ENCODE measurements around the gene SPC24.
"Not testable (repeated sequence)": the region's sequence is repeated elsewhere in the genome, so short reads cannot be mapped to it uniquely, and the experiment has no call there.

Gene SPC24

GRCh38 chr19:11113140-11113708 lies 42.4 kb downstream of the SPC24 start:
- no peak for DNase-seq (ENCODE audit: low spot score)
- in situ Hi-C loops (cut with MboI; ENCODE audit: low pct_unique_long_range_greater_than_20kb, low sequenced_read_pairs, unreplicated experiment) = no loop called here
- no peak for TF ChIP-seq CTCF (IDR thresholded peaks at IDR 0.05; ENCODE audit: extremely low read depth, insufficient read depth, missing control alignments)

GRCh38 chr19:11111771-11112144 lies 43.8 kb downstream of the SPC24 start:
- no peak for TF ChIP-seq CTCF (IDR thresholded peaks at IDR 0.05; ENCODE audit: extremely low read depth, insufficient read depth, missing control alignments)
- no peak for DNase-seq (ENCODE audit: low spot score)
- in situ Hi-C loops (cut with MboI; ENCODE audit: low pct_unique_long_range_greater_than_20kb, low sequenced_read_pairs, unreplicated experiment) = no loop called here

- no peak for DNase-seq (ENCODE audit: low spot score)
- TF ChIP-seq CTCF (IDR thresholded peaks at IDR 0.05; ENCODE audit: extremely low read depth, insufficient read depth, missing control alignments) = no peak
- in situ Hi-C loops (cut with MboI; ENCODE audit: low pct_unique_long_range_greater_than_20kb, low sequenced_read_pairs, unreplicated experiment) = no loop called here
These were observed 44.3 kb downstream of the SPC24 start for GRCh38 chr19:11111117-11111770.

- TF ChIP-seq CTCF (IDR thresholded peaks at IDR 0.05; ENCODE audit: extremely low read depth, insufficient read depth, missing control alignments) = no peak
- in situ Hi-C loops (cut with MboI; ENCODE audit: low pct_unique_long_range_greater_than_20kb, low sequenced_read_pairs, unreplicated experiment) = no loop called here
- no peak for DNase-seq (ENCODE audit: low spot score)
These were observed 46.8 kb downstream of the SPC24 start for GRCh38 chr19:11108746-11109145.

GRCh38 chr19:11106477-11106876 lies 49.1 kb downstream of the SPC24 start:
- no peak for TF ChIP-seq CTCF (IDR thresholded peaks at IDR 0.05; ENCODE audit: extremely low read depth, insufficient read depth, missing control alignments)
- no peak for DNase-seq (ENCODE audit: low spot score)
- in situ Hi-C loops (cut with MboI; ENCODE audit: low pct_unique_long_range_greater_than_20kb, low sequenced_read_pairs, unreplicated experiment) = no loop called here

GRCh38 chr19:11105014-11105636 lies 50.5 kb downstream of the SPC24 start:
- TF ChIP-seq CTCF (IDR thresholded peaks at IDR 0.05; ENCODE audit: extremely low read depth, insufficient read depth, missing control alignments) = no peak
- DNase-seq (ENCODE audit: low spot score) = no peak
- in situ Hi-C loops (cut with MboI; ENCODE audit: low pct_unique_long_range_greater_than_20kb, low sequenced_read_pairs, unreplicated experiment) = no loop called here

- in situ Hi-C loops (cut with MboI; ENCODE audit: low pct_unique_long_range_greater_than_20kb, low sequenced_read_pairs, unreplicated experiment); DNase-seq (ENCODE audit: low spot score): not testable (repeated sequence)
These were observed 51.9 kb downstream of the SPC24 start for GRCh38 chr19:11103667-11104066.
